HEK293T (cell line): ENCODE results near the gene CCDC88C.

Source experiments
- CTCF ChIA-PET: fragments of 350-600 bp; formaldehyde crosslinking; extraction: SDS; loops from one replicate; lab custom pipeline; 2021; ENCODE audit warnings: antibody characterized with exemption, inconsistent platforms; lab: Yijun Ruan, JAX
- POLR2A ChIA-PET: fragments of 350-600 bp; formaldehyde crosslinking; extraction: SDS; loops from one replicate; lab custom pipeline; 2020; ENCODE audit warnings: antibody characterized with exemption, inconsistent platforms; lab: Yijun Ruan, JAX
- DNase-seq: peaks from one replicate; pipeline ENCODE4 v3.0.0; 2012; ENCODE audit warnings: mixed read lengths; ENCODE audit errors: extremely low spot score
- ARNT ChIP-seq: fragments of 450-650 bp; IDR thresholded peaks from 2 replicates; pipeline ENCODE4 v1.6.1; 2017; ENCODE audit warnings: mild to moderate bottlenecking
- BHLHE40 ChIP-seq: fragments of 450-650 bp; IDR thresholded peaks from 2 replicates; pipeline ENCODE4 v1.6.1; 2016; ENCODE audit warnings: mild to moderate bottlenecking, moderate library complexity, borderline replicate concordance
- CTBP1 ChIP-seq: fragments of 450-650 bp; IDR thresholded peaks from 2 replicates; pipeline ENCODE4 v1.6.1; 2016; ENCODE audit warnings: borderline replicate concordance
- ELF4 ChIP-seq: fragments of 450-650 bp; IDR thresholded peaks from 2 replicates; pipeline ENCODE4 v1.6.1; 2017; ENCODE audit warnings: antibody characterized with exemption
- FOXA1 ChIP-seq: fragments of 450-650 bp; IDR thresholded peaks from 2 replicates; pipeline ENCODE4 v1.6.1; 2016; ENCODE audit warnings: mild to moderate bottlenecking
- FOXK2 ChIP-seq: fragments of 450-650 bp; IDR thresholded peaks from 2 replicates; pipeline ENCODE4 v1.6.1; 2016; ENCODE audit warnings: mild to moderate bottlenecking
- FOXM1 ChIP-seq: fragments of 450-650 bp; IDR thresholded peaks from 2 replicates; pipeline ENCODE4 v1.6.1; 2017; ENCODE audit warnings: mild to moderate bottlenecking, borderline replicate concordance
- HDGF ChIP-seq: fragments of 450-650 bp; IDR thresholded peaks from 2 replicates; pipeline ENCODE4 v1.6.1; 2017; ENCODE audit warnings: antibody characterized with exemption, borderline replicate concordance
- L3MBTL2 ChIP-seq: fragments of 450-650 bp; conservative IDR thresholded peaks from 2 replicates; pipeline ENCODE4 v1.6.1; 2016; ENCODE audit warnings: mild to moderate bottlenecking
- LEF1 ChIP-seq: fragments of 450-650 bp; IDR thresholded peaks from 2 replicates; pipeline ENCODE4 v1.6.1; 2017; ENCODE audit warnings: mild to moderate bottlenecking, borderline replicate concordance
- NFRKB ChIP-seq: fragments of 450-650 bp; IDR thresholded peaks from 2 replicates; pipeline ENCODE4 v1.6.1; 2016; ENCODE audit warnings: mild to moderate bottlenecking, moderate library complexity
- PKNOX1 ChIP-seq: fragments of 450-650 bp; IDR thresholded peaks from 2 replicates; pipeline ENCODE4 v1.6.1; 2016
- SP1 ChIP-seq: fragments of 450-650 bp; IDR thresholded peaks from 2 replicates; pipeline ENCODE4 v1.6.1; 2017
- SUZ12 ChIP-seq: fragments of 450-650 bp; IDR thresholded peaks from 2 replicates; pipeline ENCODE4 v1.6.1; 2016; ENCODE audit warnings: mild to moderate bottlenecking
- TARDBP ChIP-seq: fragments of 450-650 bp; IDR thresholded peaks from 2 replicates; pipeline ENCODE4 v1.6.1; 2016
- ZNF384 ChIP-seq: fragments of 450-650 bp; IDR thresholded peaks from 2 replicates; pipeline ENCODE4 v1.6.1; 2016

Gene CCDC88C

GRCh38 chr14:91315844-91316267 is 101.8 kb downstream of the CCDC88C start:
- DNase-seq, result no peak
- TF ChIP-seq L3MBTL2 (no peak), ARNT (no peak), BHLHE40 (no peak), NFRKB (no peak), CTBP1 (no peak), PKNOX1 (no peak), ZNF384 (no peak), SP1 (no peak), FOXA1 (no peak), SUZ12 (no peak), FOXK2 (no peak), FOXM1 (no peak), HDGF (no peak)

GRCh38 chr14:91313852-91314251 is 103.8 kb downstream of the CCDC88C start:
- DNase-seq, result no peak
- ChIA-PET POLR2A (no interaction called here), CTCF (interaction anchor here (0.6 kb wide), 1 partner anchor 107 kb away, joined by 4 read pairs; no protein-coding TSS in a partner anchor)
- TF ChIP-seq HDGF, result no peak
- no peak for TF ChIP-seq NFRKB
- no peak for TF ChIP-seq PKNOX1
- no peak for TF ChIP-seq FOXK2
- TF ChIP-seq ZNF384, result no peak
- TF ChIP-seq ELF4, result no peak
- no peak for TF ChIP-seq SUZ12
- no peak for TF ChIP-seq FOXM1
- TF ChIP-seq BHLHE40, result no peak
- no peak for TF ChIP-seq SP1
- no peak for TF ChIP-seq L3MBTL2
- TF ChIP-seq CTBP1, result no peak
- no peak for TF ChIP-seq ARNT
- TF ChIP-seq LEF1, result no peak

More at GRCh38 chr14:91315844-91316267, 101.8 kb downstream of the CCDC88C start:
- POLR2A ChIA-PET, result no interaction called here
- CTCF ChIA-PET, result no interaction called here

GRCh38 chr14:91313154-91313850 is 104.3 kb downstream of the CCDC88C start:
- no peak for TF ChIP-seq NFRKB
- no peak for TF ChIP-seq ARNT
- no peak for TF ChIP-seq TARDBP
- TF ChIP-seq FOXA1, result no peak
- TF ChIP-seq CTBP1, result no peak
- TF ChIP-seq FOXK2, result no peak
- TF ChIP-seq SUZ12, result no peak
- no peak for TF ChIP-seq ZNF384
- TF ChIP-seq SP1, result no peak
- no peak for TF ChIP-seq LEF1
- no peak for TF ChIP-seq PKNOX1
- no peak for TF ChIP-seq FOXM1
- no peak for TF ChIP-seq ELF4
- no peak for TF ChIP-seq L3MBTL2
- TF ChIP-seq HDGF, result no peak
- TF ChIP-seq BHLHE40, result no peak
- CTCF ChIA-PET, result interaction anchor here (0.6 to 1.1 kb wide), 2 partner anchors 10 to 107 kb away, joined by 3 to 4 read pairs; no protein-coding TSS in a partner anchor

GRCh38 chr14:91311284-91311662 is 106.3 kb downstream of the CCDC88C start:
- ChIA-PET CTCF (no interaction called here), POLR2A (no interaction called here)
- no peak for DNase-seq
- TF ChIP-seq L3MBTL2 (no peak), TARDBP (no peak), CTBP1 (no peak)

More at GRCh38 chr14:91313154-91313850, 104.3 kb downstream of the CCDC88C start:
- POLR2A ChIA-PET, result no interaction called here
- DNase-seq, result no peak

- no peak for DNase-seq
- TF ChIP-seq CTBP1, result no peak
- no peak for TF ChIP-seq BHLHE40
- ChIA-PET POLR2A (no interaction called here), CTCF (interaction anchor here (1.7 kb wide), 1 partner anchor 12 kb away, joined by 7 read pairs; no protein-coding TSS in a partner anchor)
Observed at GRCh38 chr14:91310606-91311283, 106.9 kb downstream of the CCDC88C start.

GRCh38 chr14:91309756-91310280 is 107.8 kb downstream of the CCDC88C start:
- ChIA-PET CTCF (interaction anchor here (1.7 kb wide), 1 partner anchor 13 kb away, joined by 7 read pairs; no protein-coding TSS in a partner anchor), POLR2A (no interaction called here)
- no peak for DNase-seq
- TF ChIP-seq SP1, result no peak
- TF ChIP-seq L3MBTL2, result no peak
- no peak for TF ChIP-seq ARNT
- no peak for TF ChIP-seq FOXK2
